ENCODE results near the gene MAGI2. TPM values are rescaled to one million over a fixed set of nuclear protein-coding genes. Genes with fewer than 3 reads are reported as not detected.

Gene MAGI2
- total RNA-seq, 1 donor from 2014 or later: 5.4 TPM

- peak overlapping the region; percentile 33 for H3K4me2 ChIP-seq (ENCODE audit: low read length)
- peaks cover 3% of the 10 kb centered on the region for H3K27me3 ChIP-seq (ENCODE audit: insufficient read depth, low read length)
- H3K27ac ChIP-seq (ENCODE audit: low read depth, low read length): no peak overlapping the region
- Mint-ChIP-seq H3K9me3 (ENCODE audit: unreplicated experiment) (no peaks in the 10 kb centered on the region), H3K36me3 (ENCODE audit: low read depth, unreplicated experiment) (no peaks in the 10 kb centered on the region), H3K27ac (ENCODE audit: unreplicated experiment) (no peak overlapping the region), H3K27me3 (ENCODE audit: low read depth, unreplicated experiment) (peaks cover 2% of the 10 kb centered on the region), H3K4me3 (ENCODE audit: unreplicated experiment) (no peak overlapping the region), H3K4me1 (ENCODE audit: low read depth, unreplicated experiment) (no peaks in the 10 kb centered on the region)
- no peak overlapping the region for H3K4me3 ChIP-seq (ENCODE audit: insufficient read depth, low read depth, low read length)
- H4K20me1 ChIP-seq (ENCODE audit: insufficient read depth, low read length): no peaks in the 10 kb centered on the region
- H2AFZ ChIP-seq (ENCODE audit: low read depth, low read length): peak overlapping the region; percentile 14
- TF ChIP-seq CTCF (IDR thresholded peaks at IDR 0.05; ENCODE audit: insufficient read depth, low read depth, low read length) (no peak), EZH2 (IDR thresholded peaks at IDR 0.05; ENCODE audit: insufficient read depth, low read length) (no peak)
- H3K4me1 ChIP-seq (ENCODE audit: insufficient read depth, low read length): no peaks in the 10 kb centered on the region
- no peak overlapping the region for H3K9ac ChIP-seq (ENCODE audit: low read length)
- DNase-seq (ENCODE audit: low read depth) (no peak), FAIRE-seq (no peak)
- no peaks in the 10 kb centered on the region for H3K9me3 ChIP-seq (ENCODE audit: insufficient read depth, low read depth, low read length)
- no peaks in the 10 kb centered on the region for H3K79me2 ChIP-seq (ENCODE audit: insufficient read depth, low read length)
- H3K36me3 ChIP-seq (ENCODE audit: insufficient read depth, low read length): no peaks in the 10 kb centered on the region
Observed at GRCh38 chr7:78039790-78040776, 1413.4 kb downstream of the MAGI2 start.

DNA sequence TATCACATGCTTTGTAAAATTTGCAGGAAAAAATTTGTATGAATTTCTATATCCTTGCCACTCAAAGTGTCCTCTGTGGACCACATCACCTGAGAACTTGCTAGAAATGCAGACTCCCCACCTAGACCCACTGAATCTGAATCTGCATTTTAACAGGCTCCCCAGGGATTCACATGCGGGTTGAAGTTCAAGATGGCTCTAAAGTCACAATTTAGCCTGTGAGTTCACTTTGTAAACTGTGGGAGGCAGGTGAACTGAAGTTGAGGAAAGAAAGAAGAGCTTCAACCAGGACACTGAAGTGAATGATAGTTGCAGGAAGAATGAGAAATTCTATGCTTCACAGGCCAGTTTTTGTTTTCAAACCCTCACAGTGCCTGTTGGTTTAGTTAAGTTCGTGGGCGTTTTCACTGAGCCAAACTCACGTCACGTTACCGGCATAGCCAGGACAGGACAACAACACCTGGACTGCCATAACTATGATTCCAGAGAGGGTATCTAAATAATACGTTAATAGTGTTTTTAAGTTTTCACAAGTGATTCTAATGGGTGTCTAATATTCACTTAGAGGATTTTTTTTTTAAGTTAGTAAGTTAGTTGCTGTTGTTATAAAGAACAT is 1414.9 kb downstream of the MAGI2 start:
- Mint-ChIP-seq H3K27ac (ENCODE audit: unreplicated experiment) (no peak overlapping the region), H3K4me1 (ENCODE audit: low read depth, unreplicated experiment) (no peaks in the 10 kb centered on the region), H3K27me3 (ENCODE audit: low read depth, unreplicated experiment) (peaks cover 4% of the 10 kb centered on the region), H3K36me3 (ENCODE audit: low read depth, unreplicated experiment) (no peaks in the 10 kb centered on the region), H3K9me3 (ENCODE audit: unreplicated experiment) (no peaks in the 10 kb centered on the region), H3K4me3 (ENCODE audit: unreplicated experiment) (no peak overlapping the region)
- Histone ChIP-seq H3K9ac (ENCODE audit: low read length) (no peak overlapping the region), H3K9me3 (ENCODE audit: insufficient read depth, low read depth, low read length) (no peaks in the 10 kb centered on the region), H2AFZ (ENCODE audit: low read depth, low read length) (no peak overlapping the region), H3K27me3 (ENCODE audit: insufficient read depth, low read length) (peaks cover 3% of the 10 kb centered on the region), H3K4me3 (ENCODE audit: insufficient read depth, low read depth, low read length) (no peak overlapping the region), H3K4me1 (ENCODE audit: insufficient read depth, low read length) (no peaks in the 10 kb centered on the region), H4K20me1 (ENCODE audit: insufficient read depth, low read length) (no peaks in the 10 kb centered on the region), H3K27ac (ENCODE audit: low read depth, low read length) (no peak overlapping the region), H3K4me2 (ENCODE audit: low read length) (no peak overlapping the region), H3K79me2 (ENCODE audit: insufficient read depth, low read length) (no peaks in the 10 kb centered on the region), H3K36me3 (ENCODE audit: insufficient read depth, low read length) (no peaks in the 10 kb centered on the region)
- FAIRE-seq (no peak), DNase-seq (ENCODE audit: low read depth) (no peak)
- TF ChIP-seq EZH2 (IDR thresholded peaks at IDR 0.05; ENCODE audit: insufficient read depth, low read length): no peak
- TF ChIP-seq CTCF (IDR thresholded peaks at IDR 0.05; ENCODE audit: insufficient read depth, low read depth, low read length): no peak

Measured in astrocyte (in vitro differentiated cells and primary cell).